Uterus (tissue), 2 donors: ENCODE data around the gene MRPL33.

Source experiments
- POLR2A ChIP-seq, 2 donors: fragments of 450-650 bp; IDR thresholded peaks; one replicate each; pipeline ENCODE4 v1.6.1; 2016; ENCODE audit warnings: antibody characterized with exemption in 2 of 2, mild to moderate bottlenecking in 1 of 2, moderate library complexity in 1 of 2
- TF ChIP-seq, protein P1 (sequence below), 4 experiments: fragments of 200-600 bp in 2 of 4; fragments of 450-650 bp in 2 of 4; sonication (generic) in 2 of 4; IDR thresholded peaks; one replicate each; pipeline ENCODE4 v1.5.1; 2016 to 2019; ENCODE audit warnings: antibody characterized with exemption in 4 of 4, mild to moderate bottlenecking in 2 of 4, moderate library complexity in 1 of 4

GRCh38 chr2:27798486-27798885 is 27.0 kb downstream of the MRPL33 start:
- TF ChIP-seq, protein P1, sequence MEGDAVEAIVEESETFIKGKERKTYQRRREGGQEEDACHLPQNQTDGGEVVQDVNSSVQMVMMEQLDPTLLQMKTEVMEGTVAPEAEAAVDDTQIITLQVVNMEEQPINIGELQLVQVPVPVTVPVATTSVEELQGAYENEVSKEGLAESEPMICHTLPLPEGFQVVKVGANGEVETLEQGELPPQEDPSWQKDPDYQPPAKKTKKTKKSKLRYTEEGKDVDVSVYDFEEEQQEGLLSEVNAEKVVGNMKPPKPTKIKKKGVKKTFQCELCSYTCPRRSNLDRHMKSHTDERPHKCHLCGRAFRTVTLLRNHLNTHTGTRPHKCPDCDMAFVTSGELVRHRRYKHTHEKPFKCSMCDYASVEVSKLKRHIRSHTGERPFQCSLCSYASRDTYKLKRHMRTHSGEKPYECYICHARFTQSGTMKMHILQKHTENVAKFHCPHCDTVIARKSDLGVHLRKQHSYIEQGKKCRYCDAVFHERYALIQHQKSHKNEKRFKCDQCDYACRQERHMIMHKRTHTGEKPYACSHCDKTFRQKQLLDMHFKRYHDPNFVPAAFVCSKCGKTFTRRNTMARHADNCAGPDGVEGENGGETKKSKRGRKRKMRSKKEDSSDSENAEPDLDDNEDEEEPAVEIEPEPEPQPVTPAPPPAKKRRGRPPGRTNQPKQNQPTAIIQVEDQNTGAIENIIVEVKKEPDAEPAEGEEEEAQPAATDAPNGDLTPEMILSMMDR (IDR thresholded peaks at IDR 0.05): no peak
- TF ChIP-seq POLR2A (IDR thresholded peaks at IDR 0.05): no peak
